Islet of Langerhans (tissue), 1 donor: ENCODE results near the gene ADGRE2.

Experiments used
- FAIRE-seq: peaks from one replicate; lab custom pipeline; 2011; peaks lifted over from hg19 to GRCh38; lab: Jason Lieb, UNC

Gene ADGRE2

GRCh38 chr19:14732510-14732909, 45.9 kb downstream of the ADGRE2 start:
- FAIRE-seq = no peak

- no peak for FAIRE-seq
Measured at GRCh38 chr19:14731200-14731599, 47.2 kb downstream of the ADGRE2 start.

- FAIRE-seq = no peak
Measured at GRCh38 chr19:14728595-14728994, 49.8 kb downstream of the ADGRE2 start.

- FAIRE-seq = no peak
Measured at GRCh38 chr19:14722127-14722526, 56.2 kb downstream of the ADGRE2 start.

- no peak for FAIRE-seq
Measured at GRCh38 chr19:14719162-14719561, 59.2 kb downstream of the ADGRE2 start.

- FAIRE-seq = no peak
Measured at GRCh38 chr19:14718522-14719116, 59.7 kb downstream of the ADGRE2 start.

- FAIRE-seq = no peak
Measured at GRCh38 chr19:14715841-14716240, 62.5 kb downstream of the ADGRE2 start.

GRCh38 chr19:14704450-14704849, 73.9 kb downstream of the ADGRE2 start:
- no peak for FAIRE-seq

GRCh38 chr19:14703833-14704232, 74.5 kb downstream of the ADGRE2 start:
- no peak for FAIRE-seq

GRCh38 chr19:14700711-14701375, 77.5 kb downstream of the ADGRE2 start:
- FAIRE-seq = no peak

GRCh38 chr19:14699641-14700040, 78.7 kb downstream of the ADGRE2 start:
- no peak for FAIRE-seq

- no peak for FAIRE-seq
Measured at GRCh38 chr19:14695471-14695870, 82.9 kb downstream of the ADGRE2 start.

GRCh38 chr19:14694641-14695266, 83.6 kb downstream of the ADGRE2 start:
- FAIRE-seq = no peak

- FAIRE-seq = no peak
Measured at GRCh38 chr19:14689598-14690503, 88.5 kb downstream of the ADGRE2 start, which contains the start of gene ZNF333. TSS of gene ZNF333 (plus strand) at chr19:14690048. CDS start at chr19:14693492, 3,444 bp downstream.

GRCh38 chr19:14686411-14686810, 91.9 kb downstream of the ADGRE2 start:
- FAIRE-seq = no peak

- FAIRE-seq = no peak
Measured at GRCh38 chr19:14683439-14683838, 94.9 kb downstream of the ADGRE2 start.
